GM19240 (cell line): ENCODE results near the gene NOMO2.
"Not testable (repeated sequence)": the region's sequence is repeated elsewhere in the genome, so short reads cannot be mapped to it uniquely, and the experiment has no call there.

ENCODE experiments used
- DNase-seq: peaks from one replicate; pipeline ENCODE4 v3.0.0; 2011; ENCODE audit warnings: low spot score; ENCODE audit not compliant: insufficient read length

NOMO2 gene

GRCh38 chr16:18521445-18522181 is 40.3 kb downstream of the NOMO2 start:
- not testable (repeated sequence) for DNase-seq

GRCh38 chr16:18518536-18519283 is 43.2 kb downstream of the NOMO2 start:
- DNase-seq, result not testable (repeated sequence)

GRCh38 chr16:18498430-18498829 is 63.5 kb downstream of the NOMO2 start:
- not testable (repeated sequence) for DNase-seq

- DNase-seq, result not testable (repeated sequence)
Measured at GRCh38 chr16:18497032-18497431, 64.9 kb downstream of the NOMO2 start.

GRCh38 chr16:18492118-18492897 is 69.6 kb downstream of the NOMO2 start:
- DNase-seq, result not testable (repeated sequence)

- not testable (repeated sequence) for DNase-seq
Measured at GRCh38 chr16:18436025-18436424, 125.9 kb downstream of the NOMO2 start.

GRCh38 chr16:18415827-18416226 is 146.1 kb downstream of the NOMO2 start:
- not testable (repeated sequence) for DNase-seq

GRCh38 chr16:18409532-18410293 is 152.2 kb downstream of the NOMO2 start:
- DNase-seq, result not testable (repeated sequence)

GRCh38 chr16:18401851-18402657 is 159.8 kb downstream of the NOMO2 start:
- DNase-seq, result not testable (repeated sequence)

GRCh38 chr16:18401159-18401558 is 160.7 kb downstream of the NOMO2 start:
- not testable (repeated sequence) for DNase-seq

- DNase-seq, result not testable (repeated sequence)
Measured at GRCh38 chr16:18394363-18394762, 167.5 kb downstream of the NOMO2 start.

GRCh38 chr16:18387767-18388166 is 174.1 kb downstream of the NOMO2 start:
- not testable (repeated sequence) for DNase-seq

- not testable (repeated sequence) for DNase-seq
Measured at GRCh38 chr16:18386517-18386916, 175.4 kb downstream of the NOMO2 start.

GRCh38 chr16:18385285-18385684 is 176.6 kb downstream of the NOMO2 start:
- DNase-seq, result not testable (repeated sequence)

- DNase-seq, result not testable (repeated sequence)
Measured at GRCh38 chr16:18384869-18385268, 177.0 kb downstream of the NOMO2 start.

- DNase-seq, result not testable (repeated sequence)
Measured at GRCh38 chr16:18384098-18384636, 177.7 kb downstream of the NOMO2 start.

- DNase-seq, result not testable (repeated sequence)
Measured at GRCh38 chr16:18382696-18383095, 179.2 kb downstream of the NOMO2 start.
